HG03354 (cell line): ENCODE results near the gene HMCN2.
"Not testable (repeated sequence)": the region's sequence is repeated elsewhere in the genome, so short reads cannot be mapped to it uniquely, and the experiment has no call there.

Experiments
- ATAC-seq: cut with Tn5 transposase; IDR thresholded peaks from one replicate; pipeline ENCODE4 v1.9.1; 2021; ENCODE audit warnings: mild to moderate bottlenecking; ENCODE audit not compliant: unreplicated experiment, poor library complexity, severe bottlenecking

Gene HMCN2

DNA sequence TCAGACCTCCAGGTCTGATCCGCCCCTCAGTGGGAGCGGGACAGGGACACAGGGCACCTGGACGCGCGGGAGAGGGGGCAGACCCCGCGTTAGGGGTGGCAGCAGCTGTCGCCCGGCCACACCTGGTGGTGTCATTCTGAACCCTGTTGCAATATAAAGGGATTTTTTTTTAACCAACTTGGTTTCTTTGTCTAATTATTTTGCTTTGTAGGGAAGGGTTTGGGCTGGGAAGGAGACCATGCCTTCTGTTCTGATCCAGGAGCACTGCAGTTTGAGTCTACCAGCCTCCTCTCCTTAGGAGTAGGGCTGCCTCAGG, 168.3 kb downstream of the HMCN2 start:
- no peak for ATAC-seq

DNA sequence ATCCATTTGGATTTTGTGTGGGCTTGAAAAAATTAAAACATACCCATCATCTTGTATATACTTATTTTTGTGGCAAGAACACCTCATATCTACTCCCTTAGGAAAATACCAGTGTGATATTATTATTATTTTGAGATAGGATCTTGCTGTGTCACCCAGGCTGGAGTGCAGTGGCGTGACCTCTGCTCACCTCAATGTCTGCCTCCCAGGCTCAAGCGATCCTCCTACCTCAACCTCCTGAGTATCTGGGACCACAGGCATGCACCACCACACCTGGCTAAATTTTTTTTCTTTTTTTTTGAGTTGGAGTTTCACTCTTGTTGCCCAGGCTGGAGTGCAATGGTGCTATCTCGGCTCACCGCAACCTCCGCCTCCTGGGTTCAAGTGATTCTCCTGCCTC, 169.1 kb downstream of the HMCN2 start:
- ATAC-seq, result not testable (repeated sequence)

DNA sequence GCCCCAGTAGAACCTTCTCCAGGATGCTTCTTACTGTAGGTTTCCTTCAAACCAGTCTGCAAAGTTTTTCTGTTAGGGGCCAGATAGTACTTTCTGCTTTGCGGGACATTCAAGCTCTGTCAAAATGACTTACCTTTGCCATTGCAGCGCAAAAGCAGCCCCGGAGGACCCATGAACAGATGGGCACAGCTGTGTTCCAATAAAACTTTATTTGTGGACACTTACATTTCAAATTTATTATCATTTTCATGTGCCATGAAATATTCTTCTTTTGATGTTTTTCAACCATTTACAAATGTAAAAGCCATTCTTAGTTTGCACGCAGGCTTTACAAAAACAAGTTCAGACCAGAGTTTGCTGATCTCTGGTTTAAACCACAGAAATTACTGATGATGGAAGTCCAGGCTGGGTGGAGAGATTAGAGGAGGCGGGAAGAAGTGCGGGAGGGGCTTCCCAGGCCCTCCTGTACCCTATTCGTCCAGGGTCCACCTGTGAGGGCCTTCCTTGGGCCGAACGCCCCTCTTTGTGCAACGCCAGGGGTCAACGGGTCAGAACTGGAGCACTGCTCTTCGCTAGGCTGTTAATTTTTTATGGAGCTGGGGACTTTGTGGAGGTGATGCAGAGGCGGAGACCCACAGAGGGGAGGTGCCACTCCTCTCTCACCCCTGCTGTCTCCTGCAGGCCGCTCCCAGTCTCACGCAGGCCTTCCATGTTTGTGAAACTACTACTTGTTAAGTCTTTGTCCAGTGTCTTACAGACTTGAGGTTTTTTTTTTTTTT, 171.6 kb downstream of the HMCN2 start:
- no peak for ATAC-seq

DNA sequence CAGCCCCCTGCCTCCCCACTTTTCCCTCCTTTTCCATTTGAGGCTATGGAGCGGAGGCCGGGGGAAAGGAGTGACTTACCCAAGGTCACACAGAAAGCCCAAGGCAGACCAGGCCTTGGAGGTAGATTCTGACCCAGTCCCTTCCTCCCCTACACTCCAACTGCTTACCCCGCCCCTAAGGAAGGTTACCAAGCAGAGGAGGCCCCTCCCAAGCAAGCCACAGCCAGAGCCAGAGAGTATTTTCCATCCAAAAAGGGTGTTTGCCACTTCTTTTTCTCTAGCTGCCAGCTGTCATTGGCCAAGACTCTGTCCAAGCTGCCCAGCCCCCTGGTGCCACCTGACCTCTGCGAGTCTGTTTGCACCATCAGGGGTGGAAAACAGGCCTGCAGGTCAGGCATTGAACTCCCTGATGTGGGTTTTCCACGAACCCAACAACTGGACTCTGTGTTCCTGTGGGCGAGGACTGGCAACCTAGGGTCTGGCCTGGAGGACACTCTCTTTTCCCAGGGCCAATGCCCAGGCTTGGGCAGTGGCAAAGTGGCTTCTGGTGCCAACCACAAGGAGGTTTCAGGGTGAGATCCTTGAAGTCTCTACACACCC, 172.9 kb downstream of the HMCN2 start:
- no peak for ATAC-seq

DNA sequence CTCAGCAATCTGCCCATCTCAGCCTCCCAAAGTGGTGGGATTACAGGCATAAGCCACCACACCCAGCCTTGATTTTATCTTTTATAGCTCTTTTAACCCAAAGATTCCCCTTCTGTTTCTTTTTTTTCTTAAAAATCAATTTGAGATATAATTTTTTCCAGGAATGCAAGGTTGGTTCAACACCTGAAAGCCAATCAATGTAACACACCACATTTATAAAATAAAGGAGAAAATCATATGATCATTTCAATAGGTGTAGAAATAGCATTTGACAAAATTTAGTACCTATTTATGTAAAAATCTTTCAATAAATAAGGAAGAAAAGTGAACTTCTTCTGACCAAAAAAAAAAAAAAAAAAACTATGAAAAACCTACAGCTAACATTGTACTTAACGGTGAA, 175.5 kb downstream of the HMCN2 start:
- ATAC-seq, result no peak

DNA sequence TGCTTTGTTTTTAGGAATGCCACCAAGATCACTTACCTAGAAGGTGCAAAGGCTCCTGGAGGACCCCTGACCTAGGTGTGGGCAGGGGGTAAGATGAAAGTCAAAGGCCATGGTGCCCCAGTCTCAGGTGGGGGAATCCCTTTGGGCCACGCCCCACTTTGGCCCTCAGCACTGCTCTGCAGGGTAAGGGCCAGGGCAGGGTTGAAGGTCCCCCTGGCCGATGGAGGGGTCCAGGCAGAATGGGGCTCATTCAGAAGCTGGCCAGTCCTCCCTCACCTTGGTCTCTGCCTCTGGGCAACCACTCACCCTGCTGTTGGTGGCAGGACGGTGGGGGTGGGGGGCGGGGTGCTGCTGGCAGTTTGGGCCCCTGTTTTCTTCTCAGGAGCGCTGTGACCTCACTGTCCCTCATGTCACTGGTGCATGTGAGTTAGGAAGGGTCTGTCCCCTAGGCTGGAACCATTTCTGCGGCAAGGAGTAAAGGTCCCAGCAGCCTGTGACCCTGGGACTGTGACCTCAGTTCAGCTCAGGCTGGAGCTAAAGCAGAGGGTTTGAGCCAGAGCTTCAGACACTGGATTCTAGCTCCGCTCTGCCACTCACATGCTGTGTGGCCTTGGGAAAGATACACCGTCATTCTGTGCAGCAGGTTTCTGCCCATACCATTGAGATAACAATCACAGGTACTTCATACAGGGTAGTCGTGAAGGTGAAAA, 177.3 kb downstream of the HMCN2 start:
- no peak for ATAC-seq

DNA sequence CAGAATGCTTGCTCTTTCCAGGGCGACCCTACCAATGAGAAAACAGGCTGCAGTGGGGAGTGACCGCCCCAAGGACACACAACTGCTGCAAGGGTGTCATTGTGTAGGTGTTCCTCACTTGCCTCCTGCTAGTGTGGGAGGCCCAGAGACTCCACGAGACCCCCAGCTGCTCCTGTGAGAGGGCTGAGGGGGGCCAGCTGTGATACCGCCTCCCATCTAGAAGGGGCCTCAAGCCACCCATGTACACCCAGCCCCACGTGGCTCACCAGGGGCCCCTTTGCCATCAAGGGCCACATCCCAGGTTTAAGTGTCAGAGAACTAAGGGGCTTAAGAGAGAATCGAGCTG, 177.9 kb downstream of the HMCN2 start:
- no peak for ATAC-seq

DNA sequence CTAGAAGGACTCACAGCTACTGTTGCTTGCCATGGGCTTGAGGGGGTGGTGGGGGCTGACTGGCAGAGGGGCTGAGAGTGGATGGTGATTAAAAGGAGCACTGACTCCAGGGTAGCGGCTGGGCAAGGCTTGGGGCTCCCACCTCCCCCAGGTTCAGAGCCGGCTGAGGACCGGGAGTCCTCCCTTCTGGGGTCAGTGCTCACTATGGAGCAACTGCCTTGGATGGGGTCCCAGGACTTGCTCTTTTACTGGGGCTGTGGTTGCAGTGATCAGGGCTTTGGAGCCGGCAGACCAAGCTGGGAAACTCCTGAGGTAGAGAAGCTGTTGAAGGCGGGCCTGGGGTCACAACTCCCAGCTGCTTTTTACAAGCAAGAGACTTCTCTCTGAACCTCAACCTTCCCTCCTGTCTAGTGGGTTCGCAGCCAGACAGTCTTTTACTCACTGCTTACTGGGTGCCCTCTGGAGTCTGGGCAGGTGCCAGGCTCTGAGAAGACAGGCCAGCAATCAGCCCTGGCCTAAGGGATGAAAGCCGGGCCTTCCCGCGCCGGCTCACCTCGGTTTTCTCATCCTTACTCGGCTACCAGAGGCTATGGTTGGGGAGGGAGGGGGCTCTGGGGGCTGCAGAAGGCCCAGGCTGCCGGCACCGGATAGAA, 178.4 kb downstream of the HMCN2 start:
- ATAC-seq, result no peak

DNA sequence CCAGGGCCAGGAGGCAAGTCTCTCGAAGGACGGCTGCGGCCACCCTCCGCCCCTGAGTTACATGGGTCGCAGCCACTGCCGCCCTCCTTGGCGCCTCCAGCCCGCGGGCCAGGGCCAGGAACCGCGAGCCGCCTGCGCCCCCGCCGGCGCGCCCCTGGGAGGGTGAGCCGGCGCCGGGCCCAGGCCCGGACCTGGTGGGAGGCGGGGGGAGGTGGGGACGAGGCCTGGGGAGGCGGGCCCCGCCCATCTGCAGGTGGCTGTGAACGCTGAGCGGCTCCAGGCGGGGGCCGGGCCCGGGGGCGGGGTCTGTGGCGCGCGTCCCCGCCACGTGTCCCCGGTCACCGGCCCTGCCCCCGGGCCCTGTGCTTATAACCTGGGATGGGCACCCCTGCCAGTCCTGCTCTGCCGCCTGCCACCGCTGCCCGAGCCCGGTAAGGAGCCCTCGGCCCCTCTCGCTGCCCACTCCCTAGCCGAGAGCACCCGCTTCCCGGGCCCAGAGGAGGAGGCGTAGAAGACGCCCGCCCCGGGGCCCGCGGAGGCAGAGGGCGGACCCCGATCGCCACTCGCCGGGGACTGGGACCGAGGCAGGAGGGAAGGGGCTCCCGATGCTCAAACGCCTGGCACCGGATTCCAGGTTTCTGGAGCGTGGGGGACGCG, 179.1 kb downstream of the HMCN2 start, which contains the start of gene ASS1:
Gene ASS1 (plus strand): TSS at position 397 of the 657 bp plus-strand sequence. CDS start 7,268 bp downstream, outside the sequence.
- no peak for ATAC-seq

DNA sequence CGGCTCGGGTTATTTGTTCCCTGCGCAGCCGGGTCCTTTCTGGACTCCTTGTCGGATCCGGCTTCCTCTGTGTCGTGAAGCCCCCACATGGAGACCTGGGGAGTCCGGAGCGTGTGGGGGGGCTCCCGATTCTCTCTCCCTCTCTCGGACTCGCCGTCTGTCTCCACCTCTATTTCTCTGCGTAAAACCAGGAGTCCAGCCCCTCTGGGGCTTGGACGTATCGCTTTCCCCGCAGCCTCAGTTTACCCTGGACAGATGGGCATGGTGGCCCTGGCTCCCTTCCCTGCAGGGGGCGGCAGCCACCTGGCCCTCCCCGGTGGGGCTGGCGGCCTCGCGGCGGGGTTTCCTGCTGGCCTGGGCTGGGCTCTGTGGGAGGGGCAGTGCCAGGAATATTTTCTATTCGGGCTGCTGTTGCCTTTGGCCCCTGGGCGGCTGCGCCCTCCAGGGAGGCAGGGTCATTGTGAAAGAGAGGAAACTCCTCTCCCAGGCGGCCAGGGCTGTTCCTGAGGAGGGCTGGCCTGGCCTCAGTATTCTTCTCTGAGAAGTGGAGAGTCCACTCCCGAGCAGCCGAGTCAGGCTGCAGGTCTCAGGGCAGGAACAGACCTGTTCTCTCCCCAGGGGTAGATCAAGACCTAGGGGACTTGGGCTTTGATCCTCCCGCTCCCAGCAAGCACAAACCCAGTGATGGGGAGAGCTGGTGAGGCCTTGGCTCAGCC, 179.9 kb downstream of the HMCN2 start:
- ATAC-seq, result no peak

DNA sequence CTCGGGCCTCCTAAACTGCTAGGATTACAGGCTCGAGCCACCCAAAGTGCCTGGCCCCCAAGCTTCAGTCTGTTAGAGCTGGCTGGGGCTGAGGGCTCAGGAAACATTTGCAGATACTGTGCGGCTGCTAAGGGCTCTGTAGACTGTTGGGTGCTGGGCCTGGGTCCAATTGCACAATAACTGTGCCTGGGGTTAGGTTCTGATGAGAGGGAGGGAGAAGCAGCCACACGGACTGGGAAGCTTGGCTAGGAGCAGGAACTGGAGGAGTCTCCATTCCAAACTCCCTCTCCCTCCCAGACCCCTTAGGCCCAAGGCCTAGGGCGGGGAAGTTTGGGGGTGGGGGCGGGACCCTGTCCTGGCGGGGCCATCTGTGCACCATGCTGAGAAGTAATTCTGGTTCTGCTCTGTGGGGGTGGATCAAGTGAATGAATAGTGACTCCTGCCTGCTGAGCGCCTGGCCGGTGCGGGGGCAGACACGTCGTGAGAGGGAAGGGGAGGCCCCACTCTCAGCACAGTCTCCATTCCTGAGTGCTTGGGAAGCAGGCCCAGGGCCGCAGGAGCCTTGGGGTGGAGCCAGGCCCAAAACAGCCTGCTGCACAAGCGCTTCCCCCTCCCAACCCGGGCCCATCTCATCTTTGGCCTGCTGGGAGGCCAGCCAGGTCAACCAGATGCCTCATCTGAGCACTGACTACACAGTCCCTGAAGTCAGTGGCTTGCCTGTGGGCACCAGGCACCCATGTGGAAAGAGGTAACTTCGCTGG, 180.7 kb downstream of the HMCN2 start:
- ATAC-seq, result no peak

DNA sequence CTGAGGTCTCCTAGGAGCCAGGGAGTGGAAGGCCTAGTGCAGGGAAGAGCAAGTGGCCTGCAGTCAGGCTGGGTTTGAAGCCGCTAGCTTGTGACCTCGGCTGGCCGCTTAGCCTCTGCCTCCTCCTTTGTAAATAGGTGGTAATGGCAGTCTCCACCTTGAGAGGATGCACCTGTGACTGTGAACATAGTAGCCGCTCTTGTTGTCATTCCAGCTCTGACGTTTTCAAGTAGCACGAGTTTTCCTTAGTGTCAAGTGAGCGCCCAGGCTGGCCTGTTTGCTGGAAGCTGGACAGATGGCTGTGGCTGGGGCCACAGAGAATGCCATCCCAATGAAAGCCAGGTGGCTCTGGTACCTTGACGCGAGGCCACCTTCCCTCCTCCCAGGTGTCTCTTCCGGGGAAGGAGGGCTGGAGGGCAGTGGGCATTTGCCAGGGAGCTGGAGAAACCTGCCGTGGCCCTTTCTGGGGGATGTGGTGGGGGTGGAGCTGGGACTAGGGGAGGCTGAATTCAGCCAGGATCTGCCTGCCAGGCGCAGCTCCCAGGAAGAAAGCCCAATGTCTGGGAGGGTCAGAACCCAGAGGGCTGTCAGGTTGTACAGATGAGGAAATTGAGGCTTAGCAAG, 181.7 kb downstream of the HMCN2 start:
- no peak for ATAC-seq

DNA sequence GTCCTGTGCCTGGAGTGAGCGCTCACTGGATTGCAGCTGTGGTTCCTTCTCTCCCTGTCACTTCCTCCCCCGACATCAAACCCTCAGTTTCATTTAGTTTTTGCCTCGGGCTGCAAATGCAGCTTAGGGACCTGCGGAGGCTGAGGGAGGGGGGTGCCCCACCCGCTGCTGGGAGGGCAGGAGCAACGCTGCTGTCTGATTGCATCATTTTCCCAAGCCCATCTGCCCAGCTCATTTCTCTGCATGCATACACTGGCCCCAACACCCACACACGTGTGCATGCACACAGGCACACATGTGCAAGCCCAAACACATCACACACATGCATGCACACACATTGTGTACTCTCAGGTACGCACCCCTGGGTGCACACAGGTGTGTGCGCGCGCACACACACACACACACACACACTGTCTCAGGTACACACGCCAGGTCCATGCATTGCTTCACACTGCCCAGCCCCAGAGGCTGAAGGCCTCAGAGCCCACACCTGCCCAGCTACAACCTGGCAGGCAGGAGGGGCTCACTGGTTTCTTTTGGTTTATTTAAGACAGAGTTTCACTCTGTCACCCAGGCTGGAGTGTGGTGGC, 182.6 kb downstream of the HMCN2 start:
- no peak for ATAC-seq

DNA sequence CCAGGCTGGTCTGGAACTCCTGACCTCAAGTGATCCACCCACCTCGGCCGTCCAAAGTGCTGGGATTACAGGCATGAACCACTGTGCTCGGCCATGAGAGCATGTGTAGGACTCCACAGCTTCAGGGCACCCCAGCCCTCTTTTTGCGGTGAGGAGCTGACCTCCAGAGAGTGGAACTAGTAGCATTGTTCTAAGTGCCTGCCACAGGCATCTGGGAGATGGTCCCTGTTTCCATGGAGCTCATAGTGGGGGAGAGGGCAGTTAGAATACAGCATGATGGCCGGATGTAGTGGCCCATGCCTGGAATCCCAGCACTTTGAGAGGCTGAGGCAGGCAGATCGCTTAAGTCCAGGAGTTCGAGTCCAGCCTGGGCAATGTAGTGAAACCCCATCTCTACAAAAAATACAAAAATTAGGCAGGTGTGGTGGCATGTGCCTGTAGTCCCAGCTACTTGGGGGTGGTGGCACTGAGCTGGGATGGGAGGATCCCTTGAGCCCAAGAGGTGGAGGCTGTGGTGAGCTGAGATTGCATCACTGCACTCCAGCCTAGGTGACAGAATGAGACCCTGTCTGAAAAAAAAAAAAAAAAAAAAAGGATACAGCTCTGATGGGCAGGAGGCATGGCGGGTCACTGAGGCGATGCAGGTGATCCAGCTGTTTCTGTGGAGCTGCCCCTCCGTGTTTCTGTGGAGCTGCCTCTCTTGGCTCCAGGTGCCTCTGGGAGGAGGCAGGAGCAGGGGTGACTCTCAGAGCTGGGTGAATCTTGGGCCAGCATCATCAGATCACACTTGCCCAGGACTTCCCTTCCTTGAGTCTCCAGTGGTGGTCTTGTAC, 183.4 kb downstream of the HMCN2 start:
- ATAC-seq, result no peak

DNA sequence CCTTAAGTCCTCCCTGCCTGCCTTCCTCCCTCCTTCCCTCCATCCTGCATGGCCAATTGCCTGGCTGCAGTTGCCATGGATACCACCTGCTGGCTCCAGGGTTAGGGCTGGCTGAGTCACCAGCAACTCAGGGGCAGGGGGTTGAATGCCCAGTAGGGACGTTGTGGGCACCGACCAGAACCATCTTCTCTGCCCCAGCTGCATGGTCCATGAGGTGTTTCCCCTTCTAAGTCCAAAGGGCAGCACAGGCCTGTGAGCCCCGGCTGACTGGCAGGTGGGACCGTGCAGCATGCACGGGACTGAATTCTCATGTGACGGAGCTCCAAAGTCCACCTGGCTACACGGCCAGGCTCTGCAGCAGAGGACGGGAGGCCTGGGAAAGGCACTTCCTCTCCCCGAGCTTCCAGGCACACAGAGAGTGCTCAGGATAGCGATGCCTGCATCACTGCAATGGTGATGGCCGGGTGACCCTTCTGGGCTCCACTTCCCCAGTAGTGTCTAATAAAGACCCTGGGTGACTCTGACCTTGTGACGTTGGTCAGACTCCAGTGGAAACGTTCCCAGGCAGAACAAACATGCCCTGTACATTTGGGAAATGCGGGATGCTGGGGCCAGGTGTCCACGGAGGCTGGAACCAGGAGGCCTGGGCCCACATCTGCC, 184.9 kb downstream of the HMCN2 start:
- no peak for ATAC-seq

DNA sequence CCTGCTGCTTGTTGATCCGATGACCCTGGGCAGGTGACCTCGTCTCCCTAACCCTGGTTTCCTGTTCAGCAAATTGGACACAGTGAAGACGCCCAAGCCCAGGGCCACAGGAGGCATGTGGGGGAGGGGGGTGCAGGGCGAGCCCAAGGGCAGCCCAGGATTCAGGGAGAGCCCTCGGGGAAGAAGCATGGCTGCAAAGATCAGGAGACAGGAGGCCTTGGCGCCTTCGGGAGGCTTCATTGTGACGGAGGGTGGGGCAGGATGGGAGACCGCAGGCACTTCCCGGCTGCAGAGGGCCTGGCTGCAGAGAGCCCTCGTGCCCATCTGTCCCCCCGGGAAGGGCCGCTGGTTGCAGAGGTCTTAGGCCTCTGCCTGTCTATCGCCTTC, 185.4 kb downstream of the HMCN2 start:
- no peak for ATAC-seq
